B cell (primary cell): ENCODE measurements around the gene ASPG.

Experiments
- CTCF ChIP-seq: fragments of 200-600 bp; IDR thresholded peaks from one replicate; pipeline ENCODE4 v1.8.0; 2022; ENCODE audit warnings: antibody characterized with exemption, mild to moderate bottlenecking
- EZH2 ChIP-seq: IDR thresholded peaks from 2 replicates; pipeline ENCODE4 v1.6.1; 2012; ENCODE audit warnings: borderline replicate concordance, low read depth, mild to moderate bottlenecking, moderate library complexity, low read length; ENCODE audit not compliant: insufficient read depth, poor library complexity, severe bottlenecking

DNA sequence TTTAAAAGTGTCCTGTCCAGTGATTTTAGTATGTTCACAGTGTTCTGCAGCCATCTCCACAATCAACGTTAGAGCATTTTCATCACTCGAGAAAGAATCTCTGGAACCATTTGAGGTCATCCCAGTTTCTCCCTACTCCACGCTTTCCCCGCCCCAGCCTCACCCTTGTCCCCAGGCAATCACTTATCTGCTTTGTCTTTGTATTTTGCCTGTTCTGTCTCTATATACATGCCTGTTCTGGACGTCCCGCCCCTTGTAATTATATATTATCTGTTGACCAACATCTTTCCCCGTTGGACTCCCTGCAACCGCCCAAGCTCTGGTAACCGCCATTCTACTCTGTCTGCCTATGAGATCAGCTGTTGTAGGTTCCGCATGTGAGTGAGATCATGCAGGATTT is 21.5 kb upstream of the ASPG start:
- TF ChIP-seq CTCF (no peak), EZH2 (no peak)
